Measurements from ENCODE around the gene SLC12A2.

The SLC12A2 gene

DNA sequence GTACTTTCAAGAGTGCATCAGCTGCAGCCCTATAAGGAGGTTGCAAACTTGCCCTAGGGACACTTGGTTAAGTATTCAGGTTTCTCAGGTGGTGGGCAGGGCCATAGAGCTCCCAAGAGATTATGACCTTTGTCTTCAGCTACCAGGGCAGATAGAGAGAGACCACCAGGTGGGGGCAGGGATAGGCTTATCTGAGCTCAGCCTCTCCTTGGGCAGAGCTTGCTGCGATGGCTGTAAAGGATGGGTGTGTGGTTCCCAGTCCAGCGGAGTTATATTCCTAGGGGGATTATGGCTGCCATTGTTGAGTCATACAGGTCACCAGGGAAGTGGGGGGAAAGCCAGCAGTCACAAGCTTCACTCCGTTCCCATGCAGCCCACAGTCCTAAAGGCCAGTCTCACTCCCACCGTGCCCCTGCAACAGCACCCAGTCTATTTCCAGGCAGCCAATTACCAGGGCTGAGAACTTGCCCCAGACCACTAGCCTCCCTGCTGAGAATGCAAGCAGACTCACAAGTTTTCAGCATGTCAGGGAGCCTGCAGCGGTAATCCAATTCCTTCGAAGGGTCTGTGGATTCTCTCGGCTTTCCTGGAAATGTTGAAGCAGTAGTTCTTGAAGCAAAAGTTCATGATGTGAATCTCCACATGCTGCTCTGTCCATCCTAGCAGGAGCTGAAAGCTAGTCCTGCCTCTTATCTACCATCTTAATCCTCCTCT is 151.5 kb downstream of the SLC12A2 start:
- no peak for DNase-seq

DNA sequence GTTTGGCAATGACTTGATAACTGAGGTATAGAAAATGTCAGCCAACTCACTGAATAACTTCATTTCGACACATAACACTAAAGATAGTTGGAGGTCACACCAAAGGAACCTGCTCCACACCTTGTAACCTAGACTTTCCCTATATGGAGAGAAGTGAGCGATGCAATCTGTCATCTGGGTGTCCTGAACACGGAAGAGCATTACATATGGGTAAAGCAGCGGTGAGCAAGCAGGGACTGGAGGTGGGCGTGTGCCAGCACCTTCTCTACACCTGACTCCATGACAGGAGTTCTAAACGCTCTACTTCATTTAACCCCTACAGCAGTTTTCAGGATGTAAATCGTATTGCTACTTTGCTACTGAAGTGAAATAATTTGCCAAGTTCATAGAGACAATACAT is 152.8 kb downstream of the SLC12A2 start:
- DNase-seq: no peak

DNA sequence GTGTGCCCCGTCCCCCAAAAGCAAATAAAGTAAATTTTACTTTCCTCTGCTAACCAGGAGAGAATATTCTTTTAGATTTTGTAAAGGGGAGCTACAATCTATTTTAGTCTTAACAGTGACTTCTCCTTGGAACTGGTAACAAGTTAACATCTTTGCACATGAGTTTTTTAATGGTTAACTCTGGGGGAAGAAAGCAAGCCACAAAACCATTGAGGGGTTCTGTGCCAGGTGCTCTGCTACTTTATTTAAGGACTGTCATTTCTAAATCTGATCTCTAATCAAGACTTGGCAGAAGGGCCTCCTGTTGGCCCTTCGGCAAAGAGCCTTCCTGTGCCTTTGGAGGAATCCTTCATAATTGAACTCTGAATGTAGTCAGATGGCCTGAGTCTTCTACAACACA is 153.4 kb downstream of the SLC12A2 start:
- DNase-seq: no peak

DNA sequence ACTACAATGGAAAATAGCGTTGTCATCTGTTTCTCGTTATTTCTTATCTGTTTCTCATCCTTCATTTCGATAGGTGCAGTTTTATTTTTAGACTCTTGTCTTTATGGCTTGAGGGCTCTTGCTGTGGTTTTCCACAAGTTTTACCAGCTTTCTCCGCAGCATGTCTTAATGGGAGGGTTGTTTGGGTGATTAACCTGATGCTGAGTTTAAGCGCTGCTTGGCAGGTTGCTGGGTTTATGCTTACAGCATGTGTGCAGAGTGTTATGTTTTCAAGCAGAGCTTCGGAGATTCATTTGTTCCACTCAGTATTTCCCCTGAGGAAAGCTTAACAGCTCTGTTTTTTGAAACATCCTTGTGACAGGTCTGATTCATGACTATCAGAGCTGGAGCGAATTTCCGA is 154.0 kb downstream of the SLC12A2 start:
- no peak for DNase-seq

Data from activated T-cell treated with anti-CD3 and anti-CD28 coated beads, Interleukin-2, amount 50 U/mL, for 48 hours (primary cell).